Right hindlimb (tissue), 1 donor: ENCODE data around the gene EHHADH.
A peak's percentile ranks its signal among the peaks of the same experiment; 100 is the strongest.

Experiments used
- DNase-seq: peaks from one replicate; pipeline ENCODE4 v3.0.0-alpha.2; 2018

The EHHADH gene

GRCh38 chr3:185188816-185189215 lies 65.0 kb downstream of the EHHADH start:
- no peak for DNase-seq

DNA sequence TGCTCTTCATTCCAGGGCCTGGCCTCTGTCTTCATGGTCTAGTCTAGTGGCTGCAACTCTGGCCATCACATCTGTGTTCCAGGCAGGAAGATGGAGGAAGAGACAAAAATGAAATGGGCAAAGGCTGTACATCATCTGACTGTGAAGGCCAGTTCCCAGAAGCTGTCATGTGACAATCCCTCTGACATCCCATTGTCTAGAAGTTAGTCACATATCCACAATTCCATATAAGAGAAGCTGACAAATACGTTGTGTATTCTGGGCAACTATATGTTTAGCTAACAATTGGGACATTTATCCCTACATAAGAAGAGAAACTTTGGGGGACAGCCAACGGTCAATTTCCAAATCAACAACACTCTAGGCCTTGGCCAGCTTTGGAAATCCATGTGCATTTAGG lies 66.5 kb downstream of the EHHADH start:
- DNase-seq, result no peak

GRCh38 chr3:185176750-185177359 lies 77.0 kb downstream of the EHHADH start:
- peak; percentile 64 for DNase-seq

- peak; percentile 81 for DNase-seq
These were observed 78.4 kb downstream of the EHHADH start for GRCh38 chr3:185175370-185175987.

GRCh38 chr3:185172086-185173049 lies 81.5 kb downstream of the EHHADH start:
- DNase-seq, result no peak

DNA sequence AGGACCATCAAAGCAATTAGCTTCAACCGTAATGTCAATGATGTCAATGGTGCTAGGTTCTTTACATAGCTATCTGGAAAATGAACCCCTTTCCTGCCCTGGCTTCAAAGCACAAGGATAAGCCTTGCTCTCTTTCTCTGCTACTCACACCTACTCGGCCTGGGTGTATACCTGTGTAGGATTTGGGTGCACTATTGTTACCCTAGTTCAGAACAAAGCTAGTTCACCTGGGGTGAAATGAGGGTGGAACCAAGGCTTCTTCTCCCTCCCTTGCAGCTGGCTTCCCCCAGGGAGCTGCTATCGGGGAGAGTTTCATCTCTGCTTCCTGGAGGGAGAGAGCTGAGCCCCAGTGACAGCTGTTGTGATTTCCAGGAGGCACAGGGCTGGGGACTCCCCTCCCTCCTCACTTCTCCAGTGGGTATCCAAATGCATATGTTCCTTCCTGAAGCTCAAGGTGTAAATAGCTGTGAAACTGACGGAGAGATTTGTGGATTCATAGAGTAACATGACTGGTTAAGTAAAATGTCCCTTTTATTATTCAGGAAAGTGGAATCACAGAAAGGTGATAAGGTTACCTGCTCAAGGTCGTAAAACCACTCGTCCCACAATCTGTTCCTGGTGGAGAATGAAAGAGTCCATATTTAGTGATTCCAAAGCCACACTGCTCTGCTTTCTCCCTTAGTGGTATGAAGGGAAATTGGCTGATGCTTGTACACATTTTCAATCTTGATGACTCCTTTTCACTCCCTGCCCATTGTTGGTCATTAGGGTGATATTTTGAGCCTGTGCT lies 89.2 kb downstream of the EHHADH start:
- no peak for DNase-seq

GRCh38 chr3:185162634-185163033 lies 91.2 kb downstream of the EHHADH start:
- no peak for DNase-seq

DNA sequence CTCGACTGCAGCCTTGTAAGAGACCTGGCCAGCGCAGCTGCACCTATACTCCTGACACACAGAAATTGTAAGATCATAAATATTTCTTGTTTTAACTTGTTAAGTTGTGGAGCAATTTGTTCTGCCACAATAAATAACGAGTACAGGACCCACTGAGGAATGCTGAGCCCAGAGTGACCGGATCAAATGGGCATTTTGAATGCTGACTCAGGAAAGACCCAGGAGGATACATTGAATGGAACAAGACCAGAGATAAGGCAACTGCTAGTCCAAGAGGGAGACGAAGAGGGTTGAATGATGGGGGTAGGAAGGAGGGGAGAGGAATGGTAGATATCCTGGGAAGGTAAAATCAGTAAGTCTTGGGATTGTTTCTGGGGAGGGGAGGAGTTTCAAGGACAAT lies 92.1 kb downstream of the EHHADH start:
- DNase-seq, result no peak

GRCh38 chr3:185157347-185157746 lies 96.5 kb downstream of the EHHADH start:
- no peak for DNase-seq

DNA sequence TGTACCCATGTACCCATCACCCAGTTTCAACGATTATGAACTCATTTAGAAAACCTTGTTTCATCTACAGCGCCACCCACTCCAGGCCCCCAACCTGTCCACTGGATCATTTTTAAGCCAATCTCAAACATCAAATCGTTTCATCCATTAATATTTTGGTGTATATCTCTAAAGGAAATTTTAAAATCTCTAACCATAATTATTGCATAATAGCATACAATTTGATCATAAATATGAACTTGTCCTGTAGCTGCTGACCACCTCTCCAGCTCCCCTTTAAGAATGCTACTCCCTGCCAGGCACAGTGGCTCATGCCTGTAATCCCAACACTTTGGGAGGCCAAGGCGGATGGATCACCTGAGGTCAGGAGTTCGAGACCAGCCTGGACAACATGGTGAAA lies 98.2 kb downstream of the EHHADH start:
- DNase-seq, result no peak

- DNase-seq, result peak; percentile 40
These were observed 99.8 kb downstream of the EHHADH start for GRCh38 chr3:185153861-185154629.

- peak; percentile 63 for DNase-seq
These were observed 100.6 kb downstream of the EHHADH start for GRCh38 chr3:185153171-185153771.

DNA sequence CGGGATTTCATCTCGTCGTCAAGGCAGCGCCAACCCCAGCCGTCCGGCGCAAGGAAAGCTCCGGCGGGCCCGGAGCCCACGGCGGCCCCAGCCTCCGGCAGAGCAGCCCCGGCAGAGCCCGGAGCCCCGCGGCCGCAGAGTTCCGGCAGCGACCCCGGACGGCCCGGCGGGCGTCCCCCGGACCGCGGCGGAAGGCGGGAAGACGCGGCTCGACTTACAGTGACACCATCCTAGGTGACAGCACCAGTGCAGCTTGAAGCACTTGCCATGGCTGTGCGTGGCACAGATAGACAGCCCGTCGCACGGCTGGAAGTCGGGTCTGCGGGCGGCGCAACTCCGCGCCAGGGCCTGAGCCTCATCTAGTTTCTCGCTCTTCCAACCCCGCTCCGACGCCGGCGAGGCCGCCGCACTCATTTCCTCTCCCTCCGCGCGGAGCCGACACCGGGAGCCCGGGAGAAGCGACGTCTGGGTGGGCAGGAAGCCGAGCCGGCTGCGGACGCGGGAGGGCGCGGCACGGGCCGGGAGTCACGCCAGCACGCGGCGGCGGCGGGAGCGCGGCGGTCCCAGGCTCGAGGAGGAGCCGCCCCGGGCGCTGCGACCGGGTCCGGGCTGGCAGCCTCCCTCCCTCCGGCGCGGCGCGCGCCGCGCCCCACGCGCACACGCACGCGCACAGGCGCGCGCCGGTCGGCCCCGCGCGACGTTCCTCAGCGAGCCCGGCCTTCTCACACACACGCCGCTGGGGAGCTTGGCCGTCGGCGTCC lies 101.3 kb downstream of the EHHADH start, which contains the start of gene C3orf70:
C3orf70 (minus strand) TSS at position 651 of the 761 bp plus-strand sequence; CDS start at position 414, 237 bp downstream.
- DNase-seq, result peak; percentile 82

- no peak for DNase-seq
These were observed 101.9 kb downstream of the EHHADH start for GRCh38 chr3:185151964-185152409.

DNA sequence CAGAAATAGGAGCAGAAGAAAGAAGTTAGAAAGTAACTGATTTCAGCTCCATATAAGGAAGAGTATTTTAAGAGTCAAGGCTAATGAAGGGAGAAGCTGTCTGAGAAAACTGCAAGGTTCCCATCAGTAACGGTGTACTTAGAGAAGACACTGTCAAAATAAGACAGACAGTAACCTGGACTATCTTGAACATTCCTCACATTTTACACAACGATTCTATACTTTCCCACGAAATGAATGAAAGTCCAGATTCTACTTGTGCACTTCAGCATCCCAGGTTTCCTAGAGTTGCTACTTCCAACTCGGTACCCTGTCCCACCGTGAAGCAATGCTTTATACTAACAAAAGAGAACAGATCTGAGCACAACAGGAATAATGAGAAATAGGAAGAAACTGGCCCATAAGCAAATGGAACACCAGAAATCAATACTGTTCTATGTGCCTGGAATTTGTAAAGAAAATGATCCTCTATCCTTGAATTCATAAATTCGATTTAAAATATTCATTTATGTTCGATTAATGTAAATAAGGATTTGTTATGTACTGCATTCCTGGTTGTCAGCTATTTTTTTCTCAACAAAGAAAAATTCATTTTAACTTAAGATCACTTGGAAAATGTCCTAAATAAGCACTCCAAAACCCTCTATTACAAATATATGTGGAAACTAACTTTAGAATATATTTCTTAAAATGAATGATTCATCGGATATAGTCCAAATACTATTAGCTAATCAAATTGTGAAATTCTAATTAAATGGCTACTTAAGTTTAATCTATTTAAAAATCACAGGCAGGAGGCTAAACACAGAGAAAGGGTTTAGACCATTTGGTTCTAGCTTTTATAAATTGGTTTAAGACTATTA lies 102.5 kb downstream of the EHHADH start:
- DNase-seq, result no peak

GRCh38 chr3:185150561-185150960 lies 103.3 kb downstream of the EHHADH start:
- no peak for DNase-seq

DNA sequence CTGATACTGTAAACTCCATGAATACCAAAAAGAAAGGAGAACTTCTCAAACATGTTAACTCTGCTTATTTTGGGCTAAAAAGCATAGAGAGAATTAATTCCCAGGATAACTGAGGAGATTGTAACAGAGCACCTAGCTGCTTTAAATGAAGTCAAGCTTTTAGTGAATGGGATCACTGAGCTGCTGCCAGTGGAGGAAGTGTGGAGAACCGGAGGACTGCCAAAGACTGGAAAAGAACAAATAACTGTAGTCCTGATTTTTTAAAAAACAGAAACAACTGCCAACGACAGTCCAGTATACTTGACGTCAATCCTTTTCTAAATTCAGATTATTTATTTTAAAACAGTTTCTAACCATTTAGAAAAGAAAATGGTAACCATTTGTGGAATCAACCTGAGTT lies 104.3 kb downstream of the EHHADH start:
- peak; percentile 47 for DNase-seq

DNA sequence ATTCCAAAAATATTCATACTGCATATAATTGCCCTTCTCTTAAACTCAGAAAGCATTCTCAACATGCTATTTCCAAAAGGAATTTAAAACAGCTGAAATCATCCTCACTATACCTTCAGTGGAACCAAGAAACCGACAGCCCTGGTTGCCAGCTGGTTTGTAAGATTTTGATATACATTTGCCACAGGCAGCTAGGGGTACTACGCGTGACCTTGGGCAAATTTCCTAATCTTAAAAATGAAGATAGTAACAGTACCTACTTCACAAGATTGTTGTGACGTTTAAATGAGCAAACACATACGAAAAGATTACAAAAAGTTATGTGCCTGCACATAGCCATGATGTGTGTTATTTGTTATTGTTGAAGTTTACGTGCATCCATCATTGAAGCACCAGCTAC lies 108.3 kb downstream of the EHHADH start:
- no peak for DNase-seq

- no peak for DNase-seq
These were observed 109.1 kb downstream of the EHHADH start for GRCh38 chr3:185144784-185145183.
